GM21576 (cell line): ENCODE results near the gene SCP2.

ENCODE experiments used
- ATAC-seq: cut with Tn5 transposase; IDR thresholded peaks from one replicate; pipeline ENCODE4 v1.9.1; 2021; ENCODE audit warnings: mild to moderate bottlenecking, moderate library complexity; ENCODE audit not compliant: unreplicated experiment

Gene SCP2

GRCh38 chr1:53066488-53066887, 139.4 kb downstream of the SCP2 start:
- no peak for ATAC-seq

- ATAC-seq = no peak
Measured at GRCh38 chr1:53066891-53067738, 140.0 kb downstream of the SCP2 start.

GRCh38 chr1:53067886-53068285, 140.8 kb downstream of the SCP2 start:
- no peak for ATAC-seq

GRCh38 chr1:53068314-53069099, 141.4 kb downstream of the SCP2 start:
- no peak for ATAC-seq

GRCh38 chr1:53069265-53069662, 142.2 kb downstream of the SCP2 start:
- no peak for ATAC-seq

- ATAC-seq = no peak
Measured at GRCh38 chr1:53069663-53070327, 142.7 kb downstream of the SCP2 start.

GRCh38 chr1:53070621-53071020, 143.5 kb downstream of the SCP2 start:
- ATAC-seq = no peak

- no peak for ATAC-seq
Measured at GRCh38 chr1:53071167-53071865, 144.2 kb downstream of the SCP2 start.

GRCh38 chr1:53071915-53072314, 144.8 kb downstream of the SCP2 start:
- no peak for ATAC-seq

- ATAC-seq = no peak
Measured at GRCh38 chr1:53073287-53073686, 146.2 kb downstream of the SCP2 start.

GRCh38 chr1:53073868-53074311, 146.8 kb downstream of the SCP2 start:
- no peak for ATAC-seq

GRCh38 chr1:53074313-53075154, 147.5 kb downstream of the SCP2 start:
- ATAC-seq = no peak

GRCh38 chr1:53075206-53075605, 148.1 kb downstream of the SCP2 start:
- no peak for ATAC-seq

GRCh38 chr1:53075761-53076163, 148.7 kb downstream of the SCP2 start:
- no peak for ATAC-seq

- no peak for ATAC-seq
Measured at GRCh38 chr1:53076165-53076564, 149.1 kb downstream of the SCP2 start.

- ATAC-seq = no peak
Measured at GRCh38 chr1:53076721-53077598, 149.9 kb downstream of the SCP2 start.

- ATAC-seq = no peak
Measured at GRCh38 chr1:53077599-53077965, 150.5 kb downstream of the SCP2 start.

- ATAC-seq = no peak
Measured at GRCh38 chr1:53078333-53079101, 151.4 kb downstream of the SCP2 start.
